SH-SY5Y (cell line): ENCODE results near the gene SMYD4.

Experiments used
- GATA2 ChIP-seq: IDR thresholded peaks from 2 replicates; pipeline ENCODE4 v1.6.1; 2011; ENCODE audit warnings: mild to moderate bottlenecking, low read depth, low read length
- GATA3 ChIP-seq: IDR thresholded peaks from 2 replicates; pipeline ENCODE4 v1.6.1; 2011; ENCODE audit warnings: low read depth, mild to moderate bottlenecking, low read length, moderate library complexity

DNA sequence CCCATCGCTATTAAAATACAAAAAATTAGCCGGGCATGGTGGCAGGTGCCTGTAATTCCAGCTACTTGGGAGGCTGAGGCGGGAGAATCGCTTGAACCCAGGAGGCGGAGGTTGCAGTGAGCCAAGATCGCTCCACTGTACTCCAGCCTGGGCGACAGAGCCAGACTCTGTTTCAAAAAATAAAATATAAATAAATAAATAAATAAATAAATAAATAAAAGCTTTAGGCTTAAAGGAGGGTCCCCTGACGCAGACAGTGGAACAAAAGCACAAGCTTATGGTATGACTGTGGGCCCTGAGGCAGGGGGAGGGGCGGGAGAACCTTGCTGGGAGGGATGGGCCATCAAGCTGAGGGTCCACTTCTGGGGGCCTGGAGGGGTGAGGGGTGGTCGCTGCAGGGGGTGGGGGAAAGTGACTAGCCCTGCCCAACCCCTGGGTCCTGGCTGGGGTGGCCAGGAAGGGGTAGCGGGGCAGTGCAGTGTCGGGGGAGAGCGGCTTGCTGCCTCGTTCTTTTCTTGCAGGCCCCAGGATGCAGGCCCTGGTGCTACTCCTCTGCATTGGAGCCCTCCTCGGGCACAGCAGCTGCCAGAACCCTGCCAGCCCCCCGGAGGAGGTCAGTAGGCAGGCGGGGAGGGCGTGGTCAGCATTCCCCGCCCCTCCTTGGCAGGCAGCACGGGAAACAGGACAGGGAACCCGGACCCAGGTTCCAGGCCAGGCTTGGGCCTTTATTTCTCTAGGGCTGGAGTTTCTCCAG is 63.1 kb downstream of the SMYD4 start:
- TF ChIP-seq GATA2 (no peak), GATA3 (no peak)
